HL-60/S4 treated with retinoic acid at 250 ng/mL for 4 days and 3 days (cell line): ENCODE data around the gene TMED10.
"Not testable (repeated sequence)": the region's sequence is repeated elsewhere in the genome, so short reads cannot be mapped to it uniquely, and the experiment has no call there.

ENCODE experiments used
- in situ Hi-C: fragments of 300-500 bp; cut with MboI; formaldehyde crosslinking; loops from 2 replicates; pipeline ENCODE4 v1.7.0; 2022; ENCODE audit warnings: low sequenced_read_pairs

TMED10 gene

GRCh38 chr14:75196064-75196463 is 19.7 kb upstream of the TMED10 start:
- in situ Hi-C loops = no loop called here

- in situ Hi-C loops = no loop called here
Measured at GRCh38 chr14:75191100-75191499, 14.7 kb upstream of the TMED10 start.

GRCh38 chr14:75190023-75190422 is 13.6 kb upstream of the TMED10 start:
- in situ Hi-C loops = no loop called here

GRCh38 chr14:75188520-75189268 is 12.3 kb upstream of the TMED10 start:
- in situ Hi-C loops = no loop called here

DNA sequence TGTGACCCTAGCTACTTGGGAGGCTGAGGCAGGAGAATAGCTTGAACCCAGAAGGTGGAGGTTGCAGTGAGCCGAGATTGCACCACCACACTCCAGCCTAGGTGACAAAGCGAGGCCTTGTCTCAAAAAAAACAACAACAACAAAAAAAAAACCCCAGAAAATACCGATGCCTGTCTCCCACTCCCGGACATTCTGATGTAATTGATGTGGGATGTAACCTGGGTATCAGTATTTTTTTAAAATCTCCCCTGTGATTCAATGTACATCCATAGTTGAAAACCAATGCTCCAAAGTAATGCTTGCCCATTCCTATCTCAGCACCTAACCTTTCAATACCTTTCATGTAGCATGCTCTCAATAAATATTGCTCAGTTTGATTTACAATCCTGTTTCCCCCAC is 11.7 kb upstream of the TMED10 start:
- in situ Hi-C loops = no loop called here

GRCh38 chr14:75186953-75187352 is 10.5 kb upstream of the TMED10 start:
- in situ Hi-C loops = no loop called here

DNA sequence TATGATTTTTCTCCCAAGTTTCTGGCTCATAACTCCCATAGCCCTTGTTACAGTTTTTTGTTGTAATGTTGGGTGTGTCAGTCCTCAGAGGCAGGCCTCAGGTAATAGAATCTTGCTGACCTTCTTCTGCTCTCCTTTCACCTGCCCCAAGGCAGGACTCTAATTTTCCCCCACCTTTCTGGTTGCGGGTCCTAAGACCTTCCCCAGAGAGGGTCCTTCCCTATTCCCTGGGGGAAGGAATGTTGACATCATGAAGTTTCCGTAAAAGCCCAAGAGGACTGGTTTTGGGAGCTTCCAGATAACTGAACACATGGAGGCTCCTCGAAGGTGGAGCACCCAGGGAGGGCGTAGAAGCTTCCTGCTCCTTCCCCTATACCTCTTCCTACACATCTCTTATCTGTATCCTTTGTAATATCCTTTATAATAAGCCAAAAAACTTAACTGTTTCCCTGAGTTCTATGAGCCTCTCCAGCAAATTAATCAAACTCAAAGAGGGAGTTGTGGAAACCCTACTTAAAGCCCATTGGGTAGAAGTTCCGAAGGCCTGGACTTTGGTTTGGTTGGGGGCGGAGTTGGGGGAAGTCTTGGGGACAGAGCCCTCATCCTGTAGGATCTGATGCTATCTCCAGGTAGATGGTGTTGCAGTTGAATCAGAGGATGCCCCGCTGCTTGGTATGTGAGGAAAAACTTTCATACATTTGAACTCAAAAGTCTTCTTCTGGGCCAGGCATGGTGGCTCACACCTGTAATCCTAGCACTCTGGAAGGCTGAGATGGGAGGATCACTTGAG is 9.0 kb upstream of the TMED10 start:
- in situ Hi-C loops = no loop called here

DNA sequence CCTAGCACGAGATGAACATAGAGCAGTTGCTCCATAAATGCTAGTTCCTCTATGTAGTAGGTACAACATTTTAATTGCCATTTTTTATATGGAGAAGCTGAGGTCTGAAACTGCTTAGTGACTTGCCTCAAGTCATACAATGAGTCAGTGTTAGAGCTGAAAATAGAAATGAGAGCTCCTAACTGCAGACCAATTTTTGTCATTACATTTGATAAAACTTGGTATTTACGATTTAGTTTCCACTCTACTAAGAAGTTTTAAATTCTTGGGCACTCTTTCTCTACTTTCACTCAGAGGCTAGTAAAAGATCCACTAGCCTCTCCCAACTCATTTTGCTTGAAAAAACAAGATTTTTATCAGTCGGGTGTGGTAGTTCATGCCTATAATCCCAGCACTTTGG is 8.1 kb upstream of the TMED10 start:
- in situ Hi-C loops = no loop called here

GRCh38 chr14:75184039-75184438 is 7.6 kb upstream of the TMED10 start:
- in situ Hi-C loops = no loop called here

DNA sequence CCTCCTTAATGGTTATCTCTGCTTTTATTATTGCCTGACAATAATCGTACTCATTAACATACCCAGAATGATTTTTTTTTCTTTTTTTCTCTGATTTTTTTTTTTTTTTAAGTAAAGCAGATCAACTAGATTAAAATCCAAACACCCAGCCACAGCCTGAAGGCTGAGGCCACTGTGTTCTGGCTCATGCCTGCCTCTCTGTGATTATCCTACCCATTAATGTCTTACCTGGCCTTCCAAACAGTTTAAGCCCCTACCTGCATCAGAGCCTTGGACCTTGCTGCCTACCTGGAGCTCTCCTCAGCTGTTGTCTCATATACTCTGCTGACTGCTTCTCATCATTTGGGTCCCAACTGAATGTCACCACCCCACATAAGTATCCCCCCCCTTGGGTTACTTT is 6.8 kb upstream of the TMED10 start:
- in situ Hi-C loops = no loop called here

DNA sequence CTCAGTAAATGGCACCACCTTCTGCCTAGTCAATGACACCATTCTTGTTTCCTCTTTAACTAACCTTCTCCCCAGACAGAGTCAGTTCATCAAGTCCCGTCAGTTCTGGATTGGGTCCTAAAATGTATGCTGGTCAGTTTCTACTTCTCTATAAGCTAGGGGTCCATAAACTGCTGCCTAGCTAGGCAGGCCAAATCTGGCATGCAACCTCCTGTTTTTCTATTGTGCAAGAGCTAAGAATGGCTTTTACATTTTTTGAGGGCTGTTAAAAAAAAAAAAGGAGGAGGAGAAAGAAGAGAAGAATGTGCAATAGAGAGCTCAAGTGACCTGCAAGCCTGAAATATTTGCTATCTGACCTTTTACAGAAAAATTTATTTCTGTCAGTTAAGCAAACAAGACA is 6.4 kb upstream of the TMED10 start:
- in situ Hi-C loops = no loop called here

- in situ Hi-C loops = not testable (repeated sequence)
Measured at GRCh38 chr14:75182163-75182562, 5.8 kb upstream of the TMED10 start.

DNA sequence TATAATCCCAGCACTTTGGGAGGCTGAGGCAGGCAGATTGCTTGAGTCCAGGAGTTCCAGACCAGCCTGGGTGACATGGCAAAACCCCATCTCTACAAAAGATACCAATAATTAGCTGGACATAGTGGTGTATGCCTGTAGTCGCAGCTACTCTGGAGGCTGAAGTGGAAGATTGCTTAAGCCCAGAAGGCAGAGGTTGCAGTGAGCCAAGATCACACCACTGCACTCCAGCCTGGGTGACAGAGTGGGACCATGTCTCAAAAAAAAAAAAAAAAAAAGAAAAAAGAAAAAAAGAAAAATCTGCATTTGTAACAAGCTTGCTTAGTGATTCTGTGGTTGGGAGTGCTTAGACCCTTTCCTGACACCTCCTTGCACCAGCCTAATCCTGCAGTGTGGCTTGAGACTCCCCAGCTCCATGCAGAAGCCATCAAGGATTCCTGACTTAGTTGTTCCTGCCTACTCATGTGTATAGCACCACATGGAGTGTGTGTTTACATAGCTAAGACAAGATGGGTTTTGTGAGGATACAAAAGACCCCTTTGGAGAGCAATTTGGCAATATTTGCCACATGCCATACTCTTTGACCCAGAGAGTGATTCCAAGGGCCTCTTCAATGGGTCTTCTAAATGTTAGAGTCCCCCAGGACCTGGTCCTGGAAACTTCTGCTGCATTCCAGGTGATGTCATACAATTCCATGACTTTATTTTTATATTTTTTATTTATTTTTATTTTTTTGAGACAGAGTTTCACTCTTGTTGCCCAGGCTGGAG is 5.1 kb upstream of the TMED10 start:
- in situ Hi-C loops = no loop called here

- in situ Hi-C loops = no loop called here
Measured at GRCh38 chr14:75175677-75176141, 703 bp downstream of the TMED10 start.

- in situ Hi-C loops = no loop called here
Measured at GRCh38 chr14:75174066-75174465, 2.3 kb downstream of the TMED10 start.

DNA sequence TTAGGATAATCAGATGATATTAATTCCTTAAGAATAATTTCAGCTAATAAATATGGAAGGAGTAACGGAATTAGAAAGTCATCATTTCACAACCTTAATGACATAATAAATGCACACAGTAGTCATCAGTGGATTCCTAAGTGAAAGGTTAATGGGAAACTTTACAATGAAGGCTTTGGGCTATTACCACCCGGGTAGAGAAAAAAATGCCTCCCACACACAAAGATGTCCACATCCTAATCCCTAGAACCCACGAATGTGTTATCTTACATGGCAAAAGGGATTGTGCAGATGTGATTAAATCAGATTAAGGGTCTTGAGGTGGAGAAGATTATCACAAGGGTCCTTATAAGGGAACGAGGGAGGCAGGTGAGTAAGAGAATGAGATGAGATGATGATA is 5.6 kb downstream of the TMED10 start:
- in situ Hi-C loops = no loop called here

DNA sequence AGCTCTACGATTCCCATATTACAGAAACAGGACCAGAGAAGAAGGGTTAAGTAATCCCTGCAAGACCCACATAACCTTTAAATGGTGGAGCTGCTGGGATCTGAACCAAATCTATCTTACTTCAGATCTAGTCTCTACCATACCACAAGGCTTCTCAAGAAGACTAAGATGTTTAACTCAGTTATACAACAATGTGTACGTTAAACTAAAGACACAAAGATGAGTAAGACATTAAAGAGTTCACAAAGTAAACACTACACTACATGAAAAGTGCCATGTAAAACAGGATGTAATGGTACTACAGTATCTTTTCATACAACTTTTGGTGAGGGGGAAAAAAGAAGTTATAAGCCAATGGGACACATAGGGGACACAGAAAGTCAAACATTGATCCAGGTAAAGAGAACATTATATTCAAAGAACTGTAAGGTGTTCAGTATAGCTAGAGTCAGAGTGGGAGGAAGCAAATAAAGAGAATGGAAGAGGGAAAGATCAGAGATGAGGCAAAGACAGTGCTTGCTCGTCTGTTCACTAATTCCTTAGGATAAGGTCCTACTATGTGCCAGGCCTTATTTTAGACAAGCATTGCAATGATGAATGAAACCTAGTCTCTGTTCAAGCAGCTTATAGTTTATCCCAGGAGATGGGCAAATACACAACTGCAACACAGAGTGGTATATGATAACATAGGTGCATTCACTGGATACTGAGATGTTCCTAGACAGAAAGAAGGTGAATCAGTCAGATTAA is 7.7 kb downstream of the TMED10 start:
- in situ Hi-C loops = no loop called here

DNA sequence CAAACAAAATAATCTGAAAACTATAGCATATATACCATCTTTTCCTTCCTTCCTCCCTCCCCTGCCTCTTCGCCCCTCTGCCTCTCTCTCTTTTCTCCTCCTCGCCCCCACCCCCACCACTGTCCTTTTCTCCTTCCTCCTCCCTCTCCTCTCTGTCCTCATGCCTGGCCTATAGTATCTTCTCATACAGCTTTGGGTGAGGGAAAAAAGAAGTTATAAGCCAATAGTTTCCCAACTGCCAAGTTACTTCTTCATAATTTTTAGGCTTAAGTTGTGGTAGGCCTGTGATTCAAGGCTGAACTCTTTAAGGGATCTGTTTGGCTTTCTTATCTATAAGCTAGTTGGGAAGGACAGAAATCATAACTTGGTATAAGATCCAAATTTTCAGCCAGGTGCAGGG is 9.1 kb downstream of the TMED10 start:
- in situ Hi-C loops = no loop called here

DNA sequence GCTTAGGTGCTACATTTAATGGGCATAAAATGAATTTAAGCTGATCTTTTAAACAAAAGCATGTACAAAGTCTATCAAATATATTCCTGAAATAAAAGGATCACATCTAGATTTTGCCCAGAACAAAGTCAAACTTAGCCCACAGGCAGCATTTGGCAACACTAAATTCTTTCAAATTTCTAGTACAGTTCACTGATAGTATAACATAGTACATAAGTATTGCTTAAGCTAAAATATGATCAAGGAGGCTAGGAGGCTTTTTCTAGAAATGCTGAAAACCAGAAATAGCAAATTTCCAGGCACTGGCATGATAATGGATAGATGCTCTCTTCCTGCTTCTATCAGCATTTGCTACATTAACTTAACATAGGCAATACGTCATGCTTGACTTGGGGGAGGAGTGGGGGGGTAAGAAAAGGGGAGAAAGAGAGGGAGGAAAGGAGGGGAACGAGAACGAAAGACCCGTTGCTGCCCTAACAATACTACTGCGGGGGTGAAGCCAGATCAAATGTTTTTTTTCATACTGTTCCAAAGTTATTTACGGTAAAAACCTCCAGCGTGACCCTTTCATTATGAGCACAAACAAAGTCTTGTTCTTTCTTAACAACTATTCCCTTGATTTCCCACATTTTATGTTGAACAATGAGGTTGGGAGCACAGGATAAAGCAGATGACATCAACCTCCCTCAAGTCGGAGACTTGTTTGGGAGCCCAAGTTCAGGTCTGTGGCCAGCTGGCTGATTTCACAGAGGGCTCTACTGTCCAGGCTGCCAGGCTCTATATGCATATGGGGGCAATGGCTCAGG is 10.6 kb downstream of the TMED10 start:
- in situ Hi-C loops = no loop called here

DNA sequence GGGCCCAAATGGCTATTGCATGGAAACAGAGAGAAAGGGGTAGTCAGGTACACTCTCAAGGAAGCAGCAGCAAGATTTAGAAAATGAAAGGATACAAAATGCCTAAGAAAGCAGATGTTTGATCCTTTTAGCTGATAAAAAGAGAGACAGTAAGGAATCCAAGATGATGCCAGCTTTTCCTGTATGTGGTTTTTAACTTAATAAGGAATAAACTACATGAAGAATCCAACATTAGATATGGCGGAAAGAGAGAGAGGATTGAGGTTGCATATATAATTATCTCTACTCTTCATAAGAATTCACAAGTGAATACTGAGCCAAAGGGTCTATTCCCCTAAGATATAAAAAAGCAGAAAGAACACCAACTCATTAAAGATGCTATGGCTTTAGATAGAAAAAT is 11.6 kb downstream of the TMED10 start:
- in situ Hi-C loops = no loop called here
